ENCODE data around the gene ATP7B.

- TF ChIP-seq POLR2AphosphoS5 (IDR thresholded peaks at IDR 0.05; ENCODE audit: low read depth) (no peak), REST (IDR thresholded peaks at IDR 0.05; ENCODE audit: insufficient replicate concordance, low read depth) (no peak), SPI1 (IDR thresholded peaks at IDR 0.05; ENCODE audit: borderline replicate concordance, low read depth) (no peak), GABPA (IDR thresholded peaks at IDR 0.05; ENCODE audit: low read depth) (no peak)
- TF ChIP-seq, protein P1, sequence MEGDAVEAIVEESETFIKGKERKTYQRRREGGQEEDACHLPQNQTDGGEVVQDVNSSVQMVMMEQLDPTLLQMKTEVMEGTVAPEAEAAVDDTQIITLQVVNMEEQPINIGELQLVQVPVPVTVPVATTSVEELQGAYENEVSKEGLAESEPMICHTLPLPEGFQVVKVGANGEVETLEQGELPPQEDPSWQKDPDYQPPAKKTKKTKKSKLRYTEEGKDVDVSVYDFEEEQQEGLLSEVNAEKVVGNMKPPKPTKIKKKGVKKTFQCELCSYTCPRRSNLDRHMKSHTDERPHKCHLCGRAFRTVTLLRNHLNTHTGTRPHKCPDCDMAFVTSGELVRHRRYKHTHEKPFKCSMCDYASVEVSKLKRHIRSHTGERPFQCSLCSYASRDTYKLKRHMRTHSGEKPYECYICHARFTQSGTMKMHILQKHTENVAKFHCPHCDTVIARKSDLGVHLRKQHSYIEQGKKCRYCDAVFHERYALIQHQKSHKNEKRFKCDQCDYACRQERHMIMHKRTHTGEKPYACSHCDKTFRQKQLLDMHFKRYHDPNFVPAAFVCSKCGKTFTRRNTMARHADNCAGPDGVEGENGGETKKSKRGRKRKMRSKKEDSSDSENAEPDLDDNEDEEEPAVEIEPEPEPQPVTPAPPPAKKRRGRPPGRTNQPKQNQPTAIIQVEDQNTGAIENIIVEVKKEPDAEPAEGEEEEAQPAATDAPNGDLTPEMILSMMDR (IDR thresholded peaks at IDR 0.05; ENCODE audit: insufficient read depth, low read length) = no peak
Measured at GRCh38 chr13:51887468-51887867, 123.8 kb downstream of the ATP7B start.
